GM12864 (cell line): ENCODE results near the gene HAP1.
"Not testable (repeated sequence)": the region's sequence is repeated elsewhere in the genome, so short reads cannot be mapped to it uniquely, and the experiment has no call there.

Source experiments
- DNase-seq: peaks from one replicate; pipeline ENCODE4 v3.0.0-alpha.2; 2011; ENCODE audit warnings: low read depth
- H3K4me3 ChIP-seq: 2 replicates; pipeline ENCODE4 v1.5.1; 2011; ENCODE audit warnings: mild to moderate bottlenecking, low read depth, low read length, control low read depth
- TF ChIP-seq, protein P1 (sequence below): IDR thresholded peaks from 2 replicates; pipeline ENCODE4 v1.5.1; 2011; ENCODE audit warnings: low read depth, mild to moderate bottlenecking, moderate library complexity, low read length, control low read depth, inconsistent platforms; ENCODE audit errors: missing control alignments

HAP1 gene

DNA sequence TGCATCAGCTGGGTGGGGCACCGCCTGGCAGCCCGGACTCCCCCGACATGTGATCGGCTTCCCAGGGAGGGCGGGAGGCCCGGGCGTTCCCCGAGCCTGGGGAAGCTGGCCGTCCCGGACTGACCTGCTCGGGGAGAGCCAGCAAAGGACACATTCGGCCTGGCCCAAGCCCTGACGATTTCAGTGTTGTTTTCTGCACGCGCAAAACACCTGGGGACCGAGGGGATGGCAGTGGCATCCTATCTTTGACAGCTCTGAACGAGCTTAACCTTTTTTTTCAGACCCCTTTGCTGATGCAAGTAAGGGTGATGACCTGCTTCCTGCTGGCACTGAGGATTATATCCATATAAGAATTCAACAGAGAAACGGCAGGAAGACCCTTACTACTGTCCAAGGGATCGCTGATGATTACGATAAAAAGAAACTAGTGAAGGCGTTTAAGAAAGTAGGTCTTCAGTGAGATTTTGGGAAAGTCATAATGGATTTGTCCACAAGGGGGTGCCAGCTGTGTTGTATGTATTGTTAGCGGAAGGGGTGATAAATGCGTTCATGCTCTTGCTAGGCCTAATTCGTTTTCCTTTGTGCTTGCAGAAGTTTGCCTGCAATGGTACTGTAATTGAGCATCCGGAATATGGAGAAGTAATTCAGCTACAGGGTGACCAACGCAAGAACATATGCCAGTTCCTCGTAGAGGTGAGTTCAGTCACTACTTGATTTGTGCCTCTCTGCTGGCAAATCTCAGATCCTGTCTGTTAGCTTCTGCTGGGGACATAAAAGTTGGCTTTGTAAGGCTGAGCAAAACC is 44.7 kb downstream of the HAP1 start:
- TF ChIP-seq, protein P1, sequence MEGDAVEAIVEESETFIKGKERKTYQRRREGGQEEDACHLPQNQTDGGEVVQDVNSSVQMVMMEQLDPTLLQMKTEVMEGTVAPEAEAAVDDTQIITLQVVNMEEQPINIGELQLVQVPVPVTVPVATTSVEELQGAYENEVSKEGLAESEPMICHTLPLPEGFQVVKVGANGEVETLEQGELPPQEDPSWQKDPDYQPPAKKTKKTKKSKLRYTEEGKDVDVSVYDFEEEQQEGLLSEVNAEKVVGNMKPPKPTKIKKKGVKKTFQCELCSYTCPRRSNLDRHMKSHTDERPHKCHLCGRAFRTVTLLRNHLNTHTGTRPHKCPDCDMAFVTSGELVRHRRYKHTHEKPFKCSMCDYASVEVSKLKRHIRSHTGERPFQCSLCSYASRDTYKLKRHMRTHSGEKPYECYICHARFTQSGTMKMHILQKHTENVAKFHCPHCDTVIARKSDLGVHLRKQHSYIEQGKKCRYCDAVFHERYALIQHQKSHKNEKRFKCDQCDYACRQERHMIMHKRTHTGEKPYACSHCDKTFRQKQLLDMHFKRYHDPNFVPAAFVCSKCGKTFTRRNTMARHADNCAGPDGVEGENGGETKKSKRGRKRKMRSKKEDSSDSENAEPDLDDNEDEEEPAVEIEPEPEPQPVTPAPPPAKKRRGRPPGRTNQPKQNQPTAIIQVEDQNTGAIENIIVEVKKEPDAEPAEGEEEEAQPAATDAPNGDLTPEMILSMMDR: peak; percentile 75
- peak; percentile 56 for DNase-seq

DNA sequence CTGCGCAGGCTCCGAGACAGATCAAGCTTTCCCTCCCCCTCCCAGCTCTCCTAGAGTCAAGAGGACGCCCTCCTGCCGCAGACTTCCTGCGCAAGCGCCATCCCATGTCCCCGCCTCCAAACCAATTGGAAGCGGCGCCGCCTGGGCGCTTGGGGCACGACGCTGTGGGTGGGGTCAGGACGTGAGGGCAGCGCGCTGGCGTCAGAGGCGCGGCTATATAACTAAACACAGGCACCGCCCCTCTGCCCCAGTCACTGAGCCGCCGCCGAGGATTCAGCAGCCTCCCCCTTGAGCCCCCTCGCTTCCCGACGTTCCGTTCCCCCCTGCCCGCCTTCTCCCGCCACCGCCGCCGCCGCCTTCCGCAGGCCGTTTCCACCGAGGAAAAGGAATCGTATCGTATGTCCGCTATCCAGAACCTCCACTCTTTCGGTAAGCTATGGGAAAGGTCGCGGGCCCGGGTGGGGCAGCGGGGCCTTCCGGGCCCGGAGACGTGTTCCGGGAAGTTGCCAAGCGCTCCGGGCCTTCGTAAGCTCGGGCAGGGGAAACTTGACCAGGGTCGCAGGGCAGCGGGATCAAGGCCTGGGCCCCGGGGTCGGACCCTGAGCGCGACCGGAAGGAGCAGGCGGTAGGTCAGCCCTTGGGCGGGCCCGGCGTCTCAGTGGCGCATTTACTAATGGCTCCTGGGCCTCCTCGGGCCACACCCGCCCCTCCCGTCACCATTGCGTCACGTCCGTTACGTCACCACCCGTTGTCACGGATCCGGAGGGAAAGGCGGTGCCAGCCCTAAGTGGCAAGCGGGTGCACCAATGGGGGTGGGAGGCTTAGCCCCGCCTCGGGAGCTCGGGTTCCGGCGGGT is 45.6 kb downstream of the HAP1 start, which contains the start of gene EIF1:
Gene EIF1 (plus strand): TSS at position 245 of the 856 bp plus-strand sequence. CDS start 154 bp downstream, at position 399.
- TF ChIP-seq, protein P1: no peak
- DNase-seq: peak; percentile 99

More for the DNA sequence above, 44.7 kb downstream of the HAP1 start:
- H3K4me3 ChIP-seq: peak overlapping the region; percentile 96

DNA sequence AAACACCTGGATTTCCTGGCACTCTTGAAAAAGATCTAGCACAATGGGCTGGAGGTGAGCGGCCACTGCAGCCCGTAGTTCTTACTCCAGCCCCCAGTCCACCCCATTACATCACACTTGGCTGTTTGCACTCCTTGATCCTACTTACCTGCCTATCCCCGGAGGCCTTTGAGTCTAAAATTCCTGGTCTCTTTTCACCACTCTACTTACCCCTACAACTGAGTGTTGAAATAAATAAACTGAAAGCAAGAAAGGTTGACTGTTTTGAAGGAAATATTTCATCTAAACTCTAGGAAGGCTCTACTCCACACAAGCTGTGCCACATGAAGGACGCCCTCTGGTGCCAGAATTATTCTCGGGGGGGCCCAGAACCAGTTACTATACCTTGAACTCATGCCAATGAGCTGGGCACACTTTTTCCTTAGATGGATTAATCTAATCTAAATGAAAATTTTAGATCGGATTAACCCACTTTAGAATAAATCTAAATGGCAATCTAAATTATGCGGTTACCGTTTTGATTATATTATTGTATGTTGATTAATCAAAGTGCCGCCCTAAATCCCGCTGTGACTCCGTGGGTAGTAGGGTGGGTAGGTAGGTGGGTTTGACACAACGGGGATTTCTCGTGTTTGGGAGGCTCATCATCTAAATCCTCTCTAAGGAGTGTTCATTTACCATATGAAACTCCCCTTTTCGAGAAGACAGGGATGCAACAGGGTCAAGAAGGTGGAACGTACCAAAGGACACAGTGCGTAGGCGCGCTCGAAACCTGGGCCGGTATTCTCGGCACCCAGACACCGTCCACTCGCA is 46.4 kb downstream of the HAP1 start:
- TF ChIP-seq, protein P1: peak; percentile 39
- peak overlapping the region; percentile 96 for H3K4me3 ChIP-seq
- no peak for DNase-seq

More for the DNA sequence above, 45.6 kb downstream of the HAP1 start, which contains the start of gene EIF1:
- H3K4me3 ChIP-seq: peak within 1 kb of the TSS; percentile 96

DNA sequence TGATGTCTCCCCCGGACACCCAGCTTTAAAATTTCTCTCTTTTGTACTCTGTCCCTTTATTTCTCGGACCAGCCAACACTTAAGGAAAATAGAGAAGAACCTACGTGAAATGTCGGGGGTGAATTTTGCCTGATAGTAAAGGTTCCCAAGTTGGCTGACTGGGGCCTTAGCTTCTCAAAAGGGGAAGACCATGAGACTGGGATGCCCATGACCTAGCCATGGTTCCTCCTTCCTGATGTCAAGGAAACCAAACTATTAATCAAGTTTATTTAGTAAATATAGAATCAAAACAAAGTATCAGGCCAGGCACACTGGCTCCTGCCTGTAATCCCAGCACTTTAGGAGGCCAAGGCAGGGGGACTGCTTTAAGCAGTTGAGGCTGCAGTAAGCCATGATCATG is 48.2 kb downstream of the HAP1 start:
- DNase-seq: no peak
- TF ChIP-seq, protein P1: no peak
- H3K4me3 ChIP-seq: no peak overlapping the region

DNA sequence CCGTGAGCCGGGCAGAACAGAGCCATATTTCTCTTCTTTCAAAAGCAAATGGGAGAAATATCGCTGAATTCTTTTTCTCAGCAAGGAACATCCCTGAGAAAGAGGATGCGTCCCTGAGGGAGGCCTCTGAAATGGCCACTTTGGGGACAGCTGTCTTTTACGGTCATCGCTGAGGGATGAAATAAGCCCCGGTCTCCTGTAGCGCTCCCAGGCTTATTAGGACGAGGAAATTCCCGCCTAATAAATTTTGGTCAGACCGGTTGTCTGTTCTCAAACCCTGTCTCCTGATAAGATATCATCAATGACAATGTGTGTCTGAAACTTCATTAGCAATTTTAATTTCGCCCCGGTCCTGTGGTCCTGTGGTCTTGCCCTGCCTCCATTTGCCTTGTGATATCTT is 48.7 kb downstream of the HAP1 start:
- H3K4me3 ChIP-seq, DNase-seq: not testable (repeated sequence)

DNA sequence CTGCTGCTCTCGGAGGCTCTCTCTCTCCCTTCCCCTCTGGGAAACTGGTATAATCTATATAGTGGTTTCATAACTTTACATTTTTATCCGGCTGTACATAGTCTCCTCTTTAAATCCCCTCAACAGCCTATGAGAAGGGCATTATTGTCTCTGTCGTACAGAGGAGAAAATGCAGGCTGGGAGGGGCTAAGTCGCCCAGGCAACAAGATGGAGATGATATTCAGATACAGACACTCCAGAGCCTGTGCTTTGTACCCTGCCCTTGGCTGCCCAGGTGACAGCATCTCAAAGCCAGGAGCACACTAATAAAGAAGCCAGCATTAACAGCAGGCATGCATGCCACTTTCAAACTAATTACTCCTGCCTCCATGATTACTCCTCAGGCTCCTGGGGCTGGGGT is 50.4 kb downstream of the HAP1 start:
- TF ChIP-seq, protein P1: no peak
- H3K4me3 ChIP-seq: no peak overlapping the region
- no peak for DNase-seq
